GM19438 (cell line): ENCODE results near the gene HECTD1.

Source experiments
- ATAC-seq: cut with Tn5 transposase; IDR thresholded peaks from one replicate; pipeline ENCODE4 v1.9.1; 2021; ENCODE audit warnings: low read depth; ENCODE audit not compliant: unreplicated experiment

HECTD1 gene

DNA sequence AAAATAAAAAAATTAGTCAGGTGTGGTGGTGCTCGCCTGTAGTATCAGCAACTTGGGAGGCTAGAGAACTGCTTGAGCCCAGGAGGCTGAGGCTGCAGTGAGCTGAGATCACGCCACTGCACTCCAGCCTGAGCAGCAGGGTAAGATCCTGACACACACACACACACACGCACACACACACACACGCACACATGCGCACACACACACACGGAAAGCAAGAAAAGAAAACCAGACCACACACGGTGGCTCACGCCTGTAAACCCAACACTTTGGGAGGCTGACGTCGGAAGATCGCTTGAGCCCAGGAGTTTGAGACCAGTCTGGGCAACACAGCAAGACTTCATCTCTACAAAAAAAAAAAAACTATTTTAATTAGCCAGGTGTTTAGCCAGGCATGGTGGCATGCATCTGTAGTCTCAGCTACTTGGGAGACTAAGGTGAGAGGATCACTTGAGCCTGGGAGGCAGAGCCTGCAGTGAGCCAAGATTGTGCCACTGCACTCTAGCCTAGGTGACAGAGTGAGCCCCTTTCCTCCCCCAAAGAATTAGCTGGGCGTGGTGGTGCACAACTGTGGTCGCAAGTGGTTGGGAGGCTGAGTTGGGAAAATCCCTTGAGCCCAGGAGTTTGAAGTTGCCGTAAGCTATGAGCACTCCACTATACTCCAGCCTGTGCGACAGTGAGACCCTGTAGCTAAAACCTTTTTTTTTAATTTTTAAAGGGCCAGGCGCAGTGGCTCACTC is 44.5 kb downstream of the HECTD1 start:
- ATAC-seq, result no peak

DNA sequence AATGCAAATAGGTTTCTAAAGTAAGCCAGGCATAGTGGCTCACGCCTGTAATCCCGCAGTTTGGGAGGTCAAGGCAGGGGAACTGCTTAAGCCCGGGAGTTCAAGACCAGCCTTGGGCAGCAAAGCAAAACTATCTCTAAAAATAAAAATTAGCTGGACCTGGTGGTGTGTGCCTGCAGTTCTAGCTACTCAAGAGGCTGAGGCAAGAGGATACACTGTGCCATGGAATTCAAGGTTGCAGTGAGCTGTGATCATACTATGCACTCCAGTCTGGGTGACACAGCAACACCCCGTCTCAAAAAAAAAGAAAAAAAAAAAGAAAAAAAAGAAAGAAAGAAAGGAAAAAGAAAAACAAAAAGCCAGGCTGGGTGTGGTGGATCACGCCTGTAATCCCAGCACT is 46.3 kb downstream of the HECTD1 start:
- no peak for ATAC-seq

DNA sequence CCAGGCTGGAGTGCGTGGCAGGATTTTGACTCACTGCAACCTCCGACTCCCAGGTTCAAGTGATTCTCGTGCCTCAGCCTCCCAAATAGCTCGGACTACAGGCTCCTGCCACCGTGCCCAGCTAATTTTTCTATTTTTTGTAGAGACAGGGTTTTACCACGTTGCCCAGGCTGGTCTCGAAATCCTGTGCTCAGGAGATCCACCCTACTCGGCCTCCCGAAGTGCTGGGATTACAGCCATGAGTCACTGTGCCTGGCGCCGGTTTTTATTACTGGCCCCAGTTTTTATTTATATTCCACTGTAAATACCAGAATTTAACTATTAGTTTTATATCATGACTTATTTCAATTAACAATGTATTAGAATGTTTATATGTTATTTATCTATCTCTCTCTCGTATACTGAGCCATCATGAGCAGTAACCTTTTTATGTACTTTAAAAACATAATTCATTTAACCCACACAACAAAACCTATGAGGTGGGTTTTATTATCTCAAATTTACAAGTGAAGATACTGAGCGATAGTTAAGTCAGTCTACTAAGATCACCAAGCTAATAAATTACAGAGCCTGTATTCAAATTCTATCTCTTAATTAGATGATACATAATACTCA is 47.8 kb downstream of the HECTD1 start:
- ATAC-seq, result no peak

DNA sequence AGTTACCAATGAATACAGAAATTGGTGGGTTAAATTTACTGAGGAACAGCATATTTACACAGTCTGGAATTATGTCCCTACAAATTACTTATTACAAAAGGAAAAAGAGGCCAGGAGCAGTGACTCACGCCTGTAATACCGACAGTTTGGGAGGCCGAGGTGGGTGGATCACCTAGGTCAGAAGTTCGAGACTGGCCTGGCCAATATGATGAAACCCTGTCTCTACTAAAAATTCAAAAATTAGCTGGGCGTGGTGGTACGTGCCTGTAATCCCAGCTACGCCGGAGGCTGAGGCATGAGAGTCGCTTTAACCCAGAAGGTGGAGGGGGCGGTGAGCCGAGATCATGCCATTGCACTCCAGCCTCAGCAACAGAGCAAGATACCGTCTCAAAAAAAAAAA is 52.6 kb downstream of the HECTD1 start:
- no peak for ATAC-seq

DNA sequence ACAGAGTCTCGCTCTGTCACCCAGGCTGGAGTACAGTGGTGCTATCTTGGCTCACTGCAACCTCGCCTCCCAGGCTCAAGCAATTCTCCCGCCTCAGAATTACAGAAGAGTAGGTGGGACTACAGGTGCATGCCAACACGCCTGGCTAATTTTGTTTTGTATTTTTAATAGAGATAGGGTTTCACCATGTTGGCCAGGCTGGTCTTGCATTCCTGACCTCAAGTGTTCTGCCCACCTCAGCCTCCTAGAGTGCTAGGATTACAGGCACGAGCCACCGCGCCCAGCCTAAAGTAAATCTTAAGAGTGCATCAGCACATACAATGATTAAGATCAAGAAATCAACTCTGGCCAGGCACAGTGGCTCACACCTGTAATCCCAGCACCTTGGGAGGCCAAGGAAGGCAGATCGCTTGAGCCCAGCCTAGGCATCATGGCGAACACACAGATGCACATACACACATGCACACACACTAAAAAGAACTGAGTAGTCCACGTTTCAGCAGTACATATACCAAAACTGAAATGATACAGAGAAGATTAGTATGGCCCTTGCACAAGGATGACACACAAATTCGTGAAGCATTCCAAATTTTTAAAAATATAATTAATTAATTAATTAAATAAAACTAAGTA is 65.0 kb downstream of the HECTD1 start:
- no peak for ATAC-seq

DNA sequence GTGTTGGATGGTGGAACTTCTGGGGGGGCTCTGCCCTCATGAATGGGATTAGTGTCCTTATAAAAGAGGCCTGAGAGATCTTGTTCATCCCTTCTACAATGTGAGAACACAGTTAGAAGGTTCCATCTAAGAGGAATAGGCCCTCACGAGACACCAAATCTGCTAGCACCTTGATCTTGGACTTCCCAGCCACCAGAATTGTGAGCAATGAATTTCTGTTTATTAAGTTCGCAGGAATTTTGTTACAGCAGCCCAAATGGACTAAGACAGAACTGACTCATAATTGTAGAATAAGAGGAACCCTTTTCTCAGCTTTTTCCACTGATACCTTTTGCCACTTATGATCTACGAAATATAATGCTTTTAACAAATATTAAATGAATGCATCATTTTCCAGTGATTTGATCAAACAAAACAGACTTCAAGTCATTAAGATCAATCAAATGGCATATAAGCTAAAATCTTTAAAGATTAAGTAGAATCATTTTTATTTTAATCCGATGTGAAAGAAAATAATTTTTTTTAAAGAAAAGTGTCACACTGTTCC is 68.2 kb downstream of the HECTD1 start:
- no peak for ATAC-seq

DNA sequence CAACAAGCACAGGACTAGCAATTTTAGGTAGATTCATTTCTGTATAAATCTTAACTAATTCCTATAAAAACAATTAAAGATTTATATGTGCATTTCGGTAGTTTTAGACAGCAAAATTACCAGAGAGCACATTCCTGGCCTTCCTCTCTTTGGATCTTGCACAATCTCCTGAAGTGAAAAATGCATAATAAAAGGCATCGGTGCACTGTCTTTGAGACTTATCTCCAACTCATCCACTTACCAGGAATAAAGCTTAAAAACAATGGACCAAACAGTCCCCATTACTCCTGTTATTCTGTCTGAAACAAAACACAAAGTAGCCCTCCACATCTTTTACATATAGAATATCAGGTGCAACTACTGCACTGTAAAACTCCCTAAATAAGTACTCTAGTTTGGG is 69.3 kb downstream of the HECTD1 start:
- no peak for ATAC-seq

DNA sequence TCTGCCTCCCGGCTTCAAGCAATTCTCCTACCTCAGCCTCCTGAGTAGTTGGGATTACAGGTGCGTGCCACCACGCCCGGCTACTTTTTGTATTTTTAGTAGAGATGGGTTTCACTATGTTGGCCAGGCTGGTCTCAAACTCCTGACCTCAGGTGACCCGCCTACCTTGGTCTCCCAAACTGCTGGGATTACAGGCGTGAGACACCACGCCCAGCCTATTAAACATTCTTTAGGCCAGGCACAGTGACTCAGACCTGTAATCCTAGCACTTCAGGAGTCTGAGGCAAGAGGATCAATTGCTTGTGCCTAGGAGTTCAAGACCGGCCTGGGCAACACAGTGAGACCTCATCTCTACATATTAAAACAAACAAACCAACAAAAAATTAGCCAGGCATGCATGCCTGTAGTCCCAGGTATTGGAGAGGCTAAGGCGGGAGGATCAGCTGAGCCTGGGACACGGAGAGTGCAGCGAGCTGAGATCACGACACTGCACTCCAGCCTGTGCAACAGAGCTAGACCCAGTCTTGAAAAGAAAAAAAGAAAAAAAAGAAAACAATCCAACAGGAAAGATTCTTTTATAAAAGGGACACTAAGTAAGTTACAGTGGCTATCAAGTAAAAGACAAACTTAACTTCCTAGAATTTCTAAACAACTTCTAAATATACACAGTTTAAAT is 70.2 kb downstream of the HECTD1 start:
- no peak for ATAC-seq

DNA sequence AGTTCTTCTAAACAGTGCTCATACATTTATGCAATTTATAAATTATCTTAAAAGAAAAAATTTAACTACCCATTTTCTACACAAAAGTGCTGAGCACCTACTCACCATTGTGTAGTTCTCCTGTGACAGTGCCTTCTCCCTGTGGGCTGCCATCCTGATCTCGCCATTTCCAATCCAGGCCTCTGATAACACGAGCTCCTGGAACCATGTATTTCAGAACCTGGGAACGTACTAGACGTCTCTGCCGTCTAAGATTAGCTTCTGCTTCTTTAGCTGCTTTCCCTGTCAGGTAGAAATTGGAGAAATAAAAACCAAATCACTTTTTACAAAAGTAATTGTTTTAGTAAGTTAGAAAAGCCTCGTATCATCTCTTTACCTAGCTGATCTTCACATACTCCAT is 74.5 kb downstream of the HECTD1 start:
- ATAC-seq, result no peak

DNA sequence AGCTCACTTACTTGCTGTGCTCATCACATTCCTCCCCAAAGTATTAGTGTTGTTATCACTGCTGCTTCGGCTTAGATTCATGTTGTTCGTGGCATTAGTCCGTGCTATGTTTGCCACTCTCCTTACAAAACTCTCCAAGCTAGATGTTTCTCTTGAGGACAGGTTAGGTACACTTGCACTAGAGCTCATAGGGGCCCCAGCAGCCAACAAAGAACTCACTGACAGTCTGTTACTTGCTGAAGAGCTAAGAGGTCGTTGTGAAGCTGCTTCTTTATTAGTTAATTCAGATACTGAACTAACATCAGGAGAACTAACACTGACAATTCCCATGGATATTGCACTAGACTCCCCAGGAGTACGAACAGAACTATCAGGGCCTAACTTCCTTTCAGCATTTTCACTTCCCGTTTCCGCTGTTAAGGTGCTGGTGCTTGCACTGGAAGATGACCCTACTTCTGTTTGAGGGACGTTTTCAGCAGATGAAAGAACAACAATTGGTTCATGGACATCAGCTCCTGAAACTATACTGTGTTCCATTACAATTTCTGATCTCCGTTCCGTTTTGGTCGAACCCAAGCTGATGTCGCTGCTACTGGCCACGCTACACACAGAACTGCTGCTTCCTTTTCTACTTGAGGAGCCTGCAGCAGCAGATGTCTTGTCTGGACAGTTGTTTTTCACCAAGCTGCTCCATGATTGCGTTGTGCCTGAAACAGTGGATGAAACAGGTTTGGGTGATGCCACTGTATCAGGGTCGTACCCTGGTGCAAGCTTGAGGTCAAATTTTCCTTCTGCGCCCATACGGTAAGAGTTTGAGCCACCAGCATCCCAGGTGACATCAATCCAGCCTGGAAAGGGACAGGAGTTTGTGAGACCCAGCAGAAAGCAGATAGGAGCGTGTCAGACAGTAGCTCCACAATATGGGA is 78.7 kb downstream of the HECTD1 start:
- ATAC-seq, result no peak

DNA sequence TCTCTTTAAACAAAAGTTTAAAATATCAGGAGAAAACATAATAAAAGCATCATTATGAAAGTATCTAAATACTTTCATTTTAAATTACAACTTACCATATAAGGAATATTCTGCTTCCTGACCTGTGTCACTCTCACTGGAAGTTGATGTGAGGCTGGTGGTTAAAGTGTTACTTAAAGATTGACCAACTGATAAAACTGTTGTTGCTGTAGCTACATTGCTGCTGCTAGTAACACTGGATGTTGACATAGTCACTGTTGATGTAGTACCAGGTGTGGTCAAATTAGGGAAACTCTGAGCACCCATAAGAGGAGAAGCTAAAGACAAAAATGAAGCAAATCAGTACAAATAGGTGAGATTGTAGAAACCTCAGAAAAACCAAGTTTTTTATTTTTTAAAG is 79.9 kb downstream of the HECTD1 start:
- ATAC-seq, result peak; percentile 65

DNA sequence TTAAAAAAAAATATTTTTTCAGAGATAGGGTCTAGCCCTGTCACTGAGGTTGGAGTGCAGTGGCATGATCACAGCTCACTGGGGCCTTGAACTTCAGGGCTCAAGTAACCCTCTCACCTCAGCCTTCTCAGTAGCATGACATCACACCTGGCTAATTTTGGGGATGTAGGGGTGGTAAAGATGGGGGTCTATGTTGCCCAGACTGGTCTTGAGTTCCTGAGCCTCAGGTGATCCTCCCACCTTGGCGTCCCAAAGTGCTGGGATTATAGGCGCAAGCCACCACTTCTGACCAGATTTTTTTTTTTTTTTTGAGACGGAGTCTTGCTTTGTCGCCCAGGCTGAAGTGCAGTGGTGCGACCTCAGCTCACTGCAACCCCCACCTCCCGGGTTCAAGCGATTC is 80.9 kb downstream of the HECTD1 start:
- no peak for ATAC-seq

DNA sequence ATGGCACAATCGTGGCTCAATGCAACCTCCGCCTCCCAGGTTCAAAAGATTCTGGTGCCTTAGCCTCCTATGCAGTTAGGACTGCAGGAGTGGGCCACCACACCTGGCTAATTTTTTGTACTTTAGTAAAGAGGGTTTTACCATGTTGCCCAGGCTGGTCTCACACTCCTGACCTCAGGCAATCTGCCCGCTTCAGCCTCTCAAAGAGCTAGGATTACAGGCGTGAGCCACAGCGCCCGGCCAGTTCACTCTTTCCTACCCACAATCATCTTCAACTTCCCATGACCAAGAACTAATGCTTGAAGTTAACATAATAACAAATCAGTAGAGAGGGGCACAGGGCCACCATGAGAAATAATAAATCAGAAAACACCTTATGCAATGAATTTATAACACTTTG is 82.4 kb downstream of the HECTD1 start:
- ATAC-seq, result no peak

DNA sequence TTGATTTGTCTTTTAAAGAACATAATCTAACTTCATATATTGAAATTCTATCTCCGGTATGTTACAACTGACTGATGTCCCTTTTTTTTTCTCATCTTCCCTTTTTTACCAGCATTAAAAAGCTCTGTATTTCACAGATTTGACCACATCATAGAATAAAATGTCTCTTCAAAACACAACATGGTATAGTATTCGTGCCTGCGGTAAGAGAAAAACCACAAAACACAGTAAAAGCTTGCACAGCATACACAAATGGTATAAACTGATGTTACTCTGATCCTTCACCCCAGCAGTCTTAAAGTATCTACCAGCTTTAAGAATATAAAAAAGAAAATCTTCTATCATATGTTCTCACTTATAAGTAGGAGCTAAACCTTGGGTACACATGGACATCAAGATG is 83.4 kb downstream of the HECTD1 start:
- ATAC-seq, result no peak

DNA sequence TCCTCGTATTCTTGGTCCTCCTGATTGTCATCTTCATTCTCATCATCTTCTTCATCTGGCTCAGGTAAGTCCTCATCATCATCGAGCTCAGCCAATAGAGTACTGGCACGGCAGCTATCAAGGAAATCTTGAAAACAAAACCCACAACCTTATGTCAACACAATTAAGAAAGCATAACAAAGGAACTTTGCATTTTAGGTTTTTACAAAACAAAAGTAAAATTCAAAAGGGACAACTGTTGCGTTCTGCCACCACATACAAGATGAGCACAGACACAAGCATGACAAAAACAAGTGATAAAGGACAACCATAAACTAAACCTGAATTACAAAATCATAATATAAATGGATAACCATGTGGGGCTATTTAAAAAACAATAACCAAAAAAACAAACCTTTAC is 84.7 kb downstream of the HECTD1 start:
- ATAC-seq, result no peak

DNA sequence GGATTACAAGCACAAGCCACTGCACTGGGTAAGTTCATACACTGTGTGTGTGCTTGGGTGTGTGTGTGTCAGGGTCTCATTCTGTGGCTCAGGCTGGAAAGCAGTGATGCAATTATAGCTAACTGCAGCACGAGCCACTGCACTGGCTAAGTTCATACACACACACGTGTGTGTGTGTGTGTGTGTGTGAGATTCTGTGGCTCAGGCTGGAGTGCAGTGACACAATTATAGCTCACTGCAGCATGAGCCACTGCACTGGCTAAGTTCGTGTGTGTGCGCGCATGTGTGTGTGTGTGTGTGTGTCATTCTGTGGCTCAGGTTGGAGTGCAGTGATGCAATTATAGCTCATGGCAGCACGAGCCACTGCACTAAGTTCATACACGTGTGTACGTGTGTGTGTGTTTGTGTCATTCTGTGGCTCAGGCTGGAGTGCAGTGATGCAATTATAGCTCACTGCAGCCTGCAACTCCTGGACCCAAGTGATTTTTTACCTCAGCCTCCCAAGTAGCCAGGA is 85.4 kb downstream of the HECTD1 start:
- no peak for ATAC-seq

DNA sequence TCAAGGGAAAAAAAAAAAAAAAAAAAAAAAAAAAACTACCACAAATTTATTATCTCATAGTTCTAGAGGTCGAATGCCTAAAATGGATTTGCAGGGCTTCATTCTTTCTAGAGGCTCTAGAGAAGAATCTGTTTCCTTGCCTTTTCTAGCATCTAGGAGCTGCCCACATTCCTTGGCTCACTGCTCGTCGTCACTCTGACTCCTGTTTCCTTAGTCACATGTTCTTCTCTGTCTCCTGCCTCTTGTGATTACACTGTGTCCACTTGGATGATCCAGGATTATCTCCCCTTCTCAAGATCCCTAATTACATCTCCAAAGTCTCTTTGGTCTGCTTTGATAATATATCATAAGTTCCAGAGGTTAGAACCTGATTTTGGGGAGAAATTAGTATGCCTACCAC is 88.7 kb downstream of the HECTD1 start:
- no peak for ATAC-seq

DNA sequence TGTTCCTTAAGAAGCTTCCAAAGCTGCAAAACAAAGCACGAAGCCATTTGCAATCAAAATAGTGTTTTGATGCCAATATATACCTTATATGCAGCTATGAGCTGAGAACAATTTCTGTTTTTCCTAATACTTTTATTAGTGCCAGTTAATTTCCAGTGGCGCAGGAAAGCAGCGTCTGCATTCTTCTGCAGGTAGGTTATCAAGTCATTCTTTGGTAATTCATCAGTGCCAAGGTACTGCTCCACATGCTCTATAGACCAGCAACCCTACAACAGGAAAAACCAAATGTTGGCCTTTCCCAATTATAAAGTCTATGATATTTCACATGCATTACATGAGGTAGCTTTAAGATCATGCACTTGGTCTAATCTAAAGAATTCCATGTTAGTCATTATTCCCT is 93.8 kb downstream of the HECTD1 start:
- ATAC-seq, result no peak

DNA sequence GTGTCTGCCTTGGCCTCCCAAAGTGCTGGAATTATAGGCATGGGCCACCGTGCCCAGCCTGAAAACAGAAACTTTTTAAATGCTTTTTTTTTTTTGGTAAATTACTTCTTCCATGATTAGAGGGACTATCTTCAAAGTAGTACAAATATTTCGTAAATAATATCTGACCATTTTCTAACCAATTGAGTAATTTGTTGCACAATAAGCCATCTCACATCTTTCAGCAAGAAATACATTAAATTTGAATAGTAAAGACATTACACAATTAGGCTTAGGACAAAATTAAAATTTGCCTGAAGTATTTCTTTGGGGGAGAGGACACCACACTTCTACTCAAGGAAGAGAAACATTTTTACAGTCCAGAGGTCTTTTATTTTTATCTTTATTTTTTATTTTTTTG is 96.7 kb downstream of the HECTD1 start:
- ATAC-seq, result no peak

DNA sequence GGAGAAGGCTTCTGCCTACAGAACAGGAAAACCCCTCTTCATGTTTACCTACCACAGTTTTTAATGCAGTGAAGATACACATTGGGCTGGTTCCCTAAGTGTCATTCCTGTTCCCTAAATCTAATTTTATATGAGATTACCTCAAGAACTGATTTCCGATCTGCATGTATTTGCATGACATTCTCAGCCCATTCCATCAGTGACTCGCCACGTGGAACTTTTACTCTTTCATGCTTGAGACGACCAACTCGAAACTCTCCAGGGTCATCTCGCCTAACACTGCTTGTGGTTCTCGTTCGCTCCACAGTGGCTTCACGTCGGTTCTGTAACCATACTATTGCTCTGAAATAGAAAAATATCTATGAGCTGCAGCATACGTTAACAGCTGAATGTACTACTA is 98.3 kb downstream of the HECTD1 start:
- no peak for ATAC-seq
